Measurements from ENCODE around the gene ONECUT2.

DNA sequence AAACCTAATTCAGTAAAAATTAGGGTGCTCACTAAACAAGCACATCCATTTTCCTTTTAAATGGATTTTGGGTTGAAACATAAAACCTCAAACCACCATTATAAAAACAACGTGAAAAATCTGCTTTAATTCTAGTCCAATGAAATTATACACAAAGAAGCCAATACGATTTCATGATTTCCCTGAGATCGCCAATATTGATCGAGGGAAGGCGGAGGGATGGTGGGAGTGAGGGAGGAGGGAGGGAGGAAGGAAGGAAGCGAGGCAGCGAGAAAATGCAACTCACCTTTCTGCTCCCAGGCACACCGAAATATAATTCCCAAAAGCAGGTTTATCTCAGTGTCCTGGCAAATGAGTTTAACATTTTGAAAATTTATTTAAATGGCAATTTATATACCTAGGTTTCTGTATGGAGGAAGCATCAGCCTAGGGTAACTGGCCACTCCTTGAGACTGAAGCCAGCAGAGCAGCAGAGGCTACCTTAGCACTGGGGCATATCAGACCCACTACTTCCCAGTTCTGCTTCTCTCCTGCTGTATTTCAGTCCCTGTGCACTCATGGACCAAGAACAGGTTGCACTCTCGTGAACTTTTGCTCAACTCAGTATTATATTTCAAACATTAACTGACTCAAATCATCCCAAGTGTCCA, 2.3 kb upstream of the ONECUT2 start:
- TF ChIP-seq, protein P1, sequence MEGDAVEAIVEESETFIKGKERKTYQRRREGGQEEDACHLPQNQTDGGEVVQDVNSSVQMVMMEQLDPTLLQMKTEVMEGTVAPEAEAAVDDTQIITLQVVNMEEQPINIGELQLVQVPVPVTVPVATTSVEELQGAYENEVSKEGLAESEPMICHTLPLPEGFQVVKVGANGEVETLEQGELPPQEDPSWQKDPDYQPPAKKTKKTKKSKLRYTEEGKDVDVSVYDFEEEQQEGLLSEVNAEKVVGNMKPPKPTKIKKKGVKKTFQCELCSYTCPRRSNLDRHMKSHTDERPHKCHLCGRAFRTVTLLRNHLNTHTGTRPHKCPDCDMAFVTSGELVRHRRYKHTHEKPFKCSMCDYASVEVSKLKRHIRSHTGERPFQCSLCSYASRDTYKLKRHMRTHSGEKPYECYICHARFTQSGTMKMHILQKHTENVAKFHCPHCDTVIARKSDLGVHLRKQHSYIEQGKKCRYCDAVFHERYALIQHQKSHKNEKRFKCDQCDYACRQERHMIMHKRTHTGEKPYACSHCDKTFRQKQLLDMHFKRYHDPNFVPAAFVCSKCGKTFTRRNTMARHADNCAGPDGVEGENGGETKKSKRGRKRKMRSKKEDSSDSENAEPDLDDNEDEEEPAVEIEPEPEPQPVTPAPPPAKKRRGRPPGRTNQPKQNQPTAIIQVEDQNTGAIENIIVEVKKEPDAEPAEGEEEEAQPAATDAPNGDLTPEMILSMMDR (conservative IDR thresholded peaks at IDR 0.05; ENCODE audit: low read depth, low read length): no peak
- no peak for TF ChIP-seq EZH2 (IDR thresholded peaks at IDR 0.05; ENCODE audit: borderline replicate concordance, low read depth, low read length, poor library complexity, severe bottlenecking)
